Colonic mucosa (tissue), 4 donors: ENCODE data around the gene INSYN1. TPM values are rescaled to one million over a fixed set of nuclear protein-coding genes. Genes with fewer than 3 reads are reported as not detected.
"Not testable (repeated sequence)": the region's sequence is repeated elsewhere in the genome, so short reads cannot be mapped to it uniquely, and the experiment has no call there.

Experiments
- DNase-seq: peaks from one replicate; pipeline ENCODE4 v3.0.0-alpha.2; 2020
- H3K27ac ChIP-seq: fragments of 200-600 bp; one replicate; pipeline ENCODE4 v1.8.0; 2021
- H3K27me3 ChIP-seq: fragments of 200-600 bp; one replicate; pipeline ENCODE4 v1.8.0; 2021
- H3K36me3 ChIP-seq: fragments of 200-600 bp; one replicate; pipeline ENCODE4 v1.8.0; 2021
- H3K4me1 ChIP-seq: fragments of 200-600 bp; one replicate; pipeline ENCODE4 v1.8.0; 2021; ENCODE audit warnings: mild to moderate bottlenecking
- H3K4me3 ChIP-seq: fragments of 200-600 bp; one replicate; pipeline ENCODE4 v1.8.0; 2021
- H3K9ac ChIP-seq, 2 donors: one replicate each; pipeline ENCODE4 v1.7.0; 2013; ENCODE audit warnings: control low read depth in 2 of 2, low read depth in 2 of 2, low read length in 2 of 2
- H3K9me3 ChIP-seq: fragments of 200-600 bp; one replicate; pipeline ENCODE4 v1.8.0; 2021
- CTCF ChIP-seq: fragments of 200-600 bp; IDR thresholded peaks from one replicate; pipeline ENCODE4 v1.8.0; 2022; ENCODE audit warnings: antibody characterized with exemption, mild to moderate bottlenecking
- intact Hi-C: fragments of 100-400 bp; cut with DNase I; formaldehyde crosslinking; loops from one replicate; pipeline ENCODE4 v1.14.1; 2022
- total RNA-seq, 2 donors: library from RNA; stranded (reverse); fragmentation: NEBNext Ultra II Directional in 1 of 2; extraction: Animal tissue kit (Norgen Biotek cat#: 25700) in 1 of 2; gene quantifications; one replicate each; pipeline ENCODE4 v1.2.1, GENCODE V29; 2021
- donor health status: healthy.
- donor health status: DM: no; HTN: no; CAD: no.
- donor health status: DM: no; HTN: no; CAD: no.

INSYN1 gene
- total RNA-seq, 2 donors from 2014 or later: 0.32 to 0.58 TPM

GRCh38 chr15:73732930-73733329, 20.2 kb downstream of the INSYN1 start:
- no peaks in the 10 kb centered on the region for H3K36me3 ChIP-seq
- DNase-seq: no peak
- no peak overlapping the region for H3K27ac ChIP-seq
- intact Hi-C loops: no loop called here
- no peaks in the 10 kb centered on the region for H3K27me3 ChIP-seq
- no peaks in the 10 kb centered on the region for H3K4me1 ChIP-seq
- no peak for TF ChIP-seq CTCF
- H3K4me3 ChIP-seq: no peak overlapping the region
- no peak overlapping the region for H3K9ac ChIP-seq
- H3K9me3 ChIP-seq: no peaks in the 10 kb centered on the region

- DNase-seq, H3K9ac ChIP-seq, H3K4me1 ChIP-seq, H3K4me3 ChIP-seq, H3K27ac ChIP-seq, H3K36me3 ChIP-seq, H3K9me3 ChIP-seq, H3K27me3 ChIP-seq, intact Hi-C loops: not testable (repeated sequence)
These were observed 21.1 kb downstream of the INSYN1 start for GRCh38 chr15:73732051-73732450.

- H3K27me3 ChIP-seq: no peaks in the 10 kb centered on the region
- DNase-seq: no peak
- intact Hi-C loops: no loop called here
- H3K9ac ChIP-seq: no peak overlapping the region
- H3K36me3 ChIP-seq: no peaks in the 10 kb centered on the region
- H3K27ac ChIP-seq: no peak overlapping the region
- TF ChIP-seq CTCF: no peak
- no peaks in the 10 kb centered on the region for H3K9me3 ChIP-seq
- H3K4me3 ChIP-seq: no peak overlapping the region
- H3K4me1 ChIP-seq: no peaks in the 10 kb centered on the region
These were observed 25.7 kb downstream of the INSYN1 start for GRCh38 chr15:73727330-73727976.

GRCh38 chr15:73724212-73724611, 28.9 kb downstream of the INSYN1 start:
- TF ChIP-seq CTCF: no peak
- DNase-seq: no peak
- Histone ChIP-seq H3K4me1 (no peaks in the 10 kb centered on the region), H3K4me3 (no peak overlapping the region), H3K27ac (no peak overlapping the region), H3K36me3 (no peaks in the 10 kb centered on the region), H3K9me3 (no peaks in the 10 kb centered on the region), H3K27me3 (no peaks in the 10 kb centered on the region), H3K9ac (no peak overlapping the region)
- intact Hi-C loops: no loop called here

GRCh38 chr15:73723191-73723590, 30.0 kb downstream of the INSYN1 start:
- H3K36me3 ChIP-seq: no peaks in the 10 kb centered on the region
- DNase-seq: no peak
- no peaks in the 10 kb centered on the region for H3K27me3 ChIP-seq
- H3K27ac ChIP-seq: no peak overlapping the region
- H3K4me1 ChIP-seq: no peaks in the 10 kb centered on the region
- no peak for TF ChIP-seq CTCF
- H3K4me3 ChIP-seq: no peak overlapping the region
- intact Hi-C loops: no loop called here
- no peak overlapping the region for H3K9ac ChIP-seq
- H3K9me3 ChIP-seq: no peaks in the 10 kb centered on the region

GRCh38 chr15:73722425-73722824, 30.7 kb downstream of the INSYN1 start:
- no peak for TF ChIP-seq CTCF
- intact Hi-C loops: no loop called here
- no peak for DNase-seq

More at GRCh38 chr15:73722425-73722824, 30.7 kb downstream of the INSYN1 start:
- H3K36me3 ChIP-seq: no peaks in the 10 kb centered on the region
- H3K27ac ChIP-seq: no peak overlapping the region
- no peaks in the 10 kb centered on the region for H3K4me1 ChIP-seq
- H3K9ac ChIP-seq: no peak overlapping the region
- no peaks in the 10 kb centered on the region for H3K9me3 ChIP-seq
- H3K27me3 ChIP-seq: no peaks in the 10 kb centered on the region
- no peak overlapping the region for H3K4me3 ChIP-seq
